Vagina (tissue), 2 donors: Measurements from ENCODE around the gene HBG2. TPM values are rescaled to one million over a fixed set of nuclear protein-coding genes. Genes with fewer than 3 reads are reported as not detected.

Source experiments
- DNase-seq, 2 donors: peaks; one replicate each; pipeline ENCODE4 v3.0.0-alpha.2; 2017; ENCODE audit errors: extremely low spot score in 2 of 2
- H3K27ac ChIP-seq: fragments of 200-600 bp; sonication (generic); one replicate; pipeline ENCODE4 v1.5.1; 2019
- H3K27me3 ChIP-seq: fragments of 200-600 bp; sonication (generic); one replicate; pipeline ENCODE4 v1.5.1; 2019
- H3K36me3 ChIP-seq, 2 donors: fragments of 200-600 bp; sonication (generic); one replicate each; pipeline ENCODE4 v1.5.1; 2017 to 2019
- H3K4me1 ChIP-seq: fragments of 200-600 bp; sonication (generic); one replicate; pipeline ENCODE4 v1.5.1; 2019
- H3K4me3 ChIP-seq, 2 donors: fragments of 200-600 bp; sonication (generic); 1 replicate in 1 of 2; 2 replicates in 1 of 2; pipeline ENCODE4 v1.5.1; 2016 to 2019
- H3K9me3 ChIP-seq: fragments of 200-600 bp; sonication (generic); one replicate; pipeline ENCODE4 v1.5.1; 2019
- POLR2A ChIP-seq, 2 donors: fragments of 450-650 bp; IDR thresholded peaks; one replicate each; pipeline ENCODE4 v1.6.1; 2017; ENCODE audit warnings: antibody characterized with exemption in 2 of 2, mild to moderate bottlenecking in 2 of 2, moderate library complexity in 2 of 2
- POLR2AphosphoS5 ChIP-seq, 2 donors: sonication (generic); formaldehyde crosslinking; IDR thresholded peaks; one replicate each; pipeline ENCODE4 v1.9.0; 2017; ENCODE audit warnings: antibody characterized with exemption in 2 of 2, mild to moderate bottlenecking in 2 of 2, low read depth in 1 of 2; ENCODE audit not compliant: insufficient read depth in 1 of 2
- intact Hi-C: fragments of 100-400 bp; cut with DNase I; formaldehyde crosslinking; loops from one replicate; pipeline ENCODE4 v1.15.1; 2023
- total RNA-seq: library from RNA; depleted of rRNA; stranded (reverse); fragments of >200 nt; gene quantifications from one replicate; pipeline ENCODE4 v1.2.3, GENCODE V29; 2016
- TF ChIP-seq, protein P1 (sequence below), 3 experiments: fragments of 450-650 bp in 2 of 3; fragments of 200-600 bp in 1 of 3; sonication (generic) in 1 of 3; IDR thresholded peaks; one replicate each; pipeline ENCODE4 v1.5.1; 2017 to 2019; ENCODE audit warnings: antibody characterized with exemption in 3 of 3, mild to moderate bottlenecking in 2 of 3, moderate library complexity in 2 of 3

Gene HBG2
- total RNA-seq, 1 donor from 2014 or later = not detected

DNA sequence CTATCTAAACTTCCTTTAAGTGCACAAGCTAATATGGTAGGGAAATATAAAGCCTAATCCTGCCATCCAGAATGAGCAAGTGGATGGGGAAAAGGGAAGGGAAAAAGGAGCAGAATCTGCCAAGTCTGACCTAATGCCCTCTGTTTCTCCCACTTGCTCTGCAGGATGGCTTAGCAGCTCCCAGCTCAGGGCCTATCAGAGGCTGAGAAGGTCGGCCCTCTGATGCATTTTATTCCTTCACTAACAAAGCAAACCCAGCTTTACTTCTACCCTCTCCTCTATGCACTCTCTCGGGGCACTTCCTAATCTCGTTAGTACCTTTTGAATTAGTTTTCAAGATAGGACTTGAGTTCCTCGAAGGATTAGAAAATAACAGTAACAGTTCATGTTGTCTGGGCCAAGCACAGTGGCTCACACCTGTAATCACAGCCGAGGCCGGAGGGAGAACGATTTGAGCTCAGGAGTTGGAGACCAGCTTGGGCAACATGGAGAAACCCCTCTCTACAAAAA is 44.1 kb downstream of the HBG2 start:
- Histone ChIP-seq H3K9me3 (no peaks in the 10 kb centered on the region), H3K27me3 (no peaks in the 10 kb centered on the region), H3K4me3 (no peak overlapping the region), H3K27ac (no peak overlapping the region), H3K4me1 (no peaks in the 10 kb centered on the region), H3K36me3 (no peaks in the 10 kb centered on the region)
- intact Hi-C loops = no loop called here
- no peak for DNase-seq
- TF ChIP-seq POLR2AphosphoS5 (IDR thresholded peaks at IDR 0.05; ENCODE audit: insufficient read depth in 1 of 2, low read depth in 1 of 2) (no peak), POLR2A (IDR thresholded peaks at IDR 0.05) (no peak)
- TF ChIP-seq, protein P1, sequence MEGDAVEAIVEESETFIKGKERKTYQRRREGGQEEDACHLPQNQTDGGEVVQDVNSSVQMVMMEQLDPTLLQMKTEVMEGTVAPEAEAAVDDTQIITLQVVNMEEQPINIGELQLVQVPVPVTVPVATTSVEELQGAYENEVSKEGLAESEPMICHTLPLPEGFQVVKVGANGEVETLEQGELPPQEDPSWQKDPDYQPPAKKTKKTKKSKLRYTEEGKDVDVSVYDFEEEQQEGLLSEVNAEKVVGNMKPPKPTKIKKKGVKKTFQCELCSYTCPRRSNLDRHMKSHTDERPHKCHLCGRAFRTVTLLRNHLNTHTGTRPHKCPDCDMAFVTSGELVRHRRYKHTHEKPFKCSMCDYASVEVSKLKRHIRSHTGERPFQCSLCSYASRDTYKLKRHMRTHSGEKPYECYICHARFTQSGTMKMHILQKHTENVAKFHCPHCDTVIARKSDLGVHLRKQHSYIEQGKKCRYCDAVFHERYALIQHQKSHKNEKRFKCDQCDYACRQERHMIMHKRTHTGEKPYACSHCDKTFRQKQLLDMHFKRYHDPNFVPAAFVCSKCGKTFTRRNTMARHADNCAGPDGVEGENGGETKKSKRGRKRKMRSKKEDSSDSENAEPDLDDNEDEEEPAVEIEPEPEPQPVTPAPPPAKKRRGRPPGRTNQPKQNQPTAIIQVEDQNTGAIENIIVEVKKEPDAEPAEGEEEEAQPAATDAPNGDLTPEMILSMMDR (IDR thresholded peaks at IDR 0.05) = no peak

DNA sequence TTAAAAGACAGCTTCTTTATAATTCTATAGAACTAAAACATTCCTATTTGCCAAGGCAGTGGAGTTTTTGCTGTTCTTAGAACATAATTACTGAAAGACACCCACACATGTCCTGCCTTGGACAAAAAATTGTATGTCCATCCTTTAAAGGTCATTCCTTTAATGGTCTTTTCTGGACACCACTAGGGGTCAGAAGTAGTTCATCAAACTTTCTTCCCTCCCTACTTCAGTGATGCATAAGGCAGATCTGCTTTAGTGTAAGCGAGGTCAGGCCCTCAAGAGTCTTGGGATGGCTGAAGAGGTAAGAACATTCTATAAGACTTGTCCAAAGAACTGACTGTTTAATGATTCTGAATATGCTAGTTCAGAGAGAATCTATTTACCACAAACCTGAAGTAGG is 49.8 kb downstream of the HBG2 start:
- no peak for DNase-seq
- Histone ChIP-seq H3K9me3 (no peaks in the 10 kb centered on the region), H3K36me3 (no peaks in the 10 kb centered on the region), H3K4me3 (no peak overlapping the region), H3K27ac (no peak overlapping the region), H3K27me3 (no peaks in the 10 kb centered on the region), H3K4me1 (no peaks in the 10 kb centered on the region)
- intact Hi-C loops = no loop called here
- TF ChIP-seq, protein P1 (IDR thresholded peaks at IDR 0.05) = no peak

DNA sequence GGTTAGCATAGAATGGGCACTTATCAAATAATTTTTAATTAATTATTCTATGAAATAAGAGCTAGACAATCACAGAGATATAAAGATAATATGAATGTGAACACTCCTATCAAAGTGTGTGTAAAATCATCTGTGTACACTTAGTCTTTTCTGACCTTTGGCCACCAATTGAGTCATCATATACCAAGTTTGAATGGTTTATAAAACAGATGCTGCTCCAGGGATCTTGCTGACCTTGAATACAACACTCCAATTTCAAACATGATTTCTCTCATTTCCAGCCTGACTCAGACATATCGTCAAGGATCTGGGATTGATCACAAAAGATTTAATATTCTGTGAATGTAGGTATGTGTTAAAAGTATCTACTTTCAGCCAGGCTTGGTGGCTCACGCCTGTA is 51.2 kb downstream of the HBG2 start:
- intact Hi-C loops = no loop called here
- Histone ChIP-seq H3K27me3 (no peaks in the 10 kb centered on the region), H3K27ac (no peak overlapping the region), H3K36me3 (no peaks in the 10 kb centered on the region), H3K4me3 (no peak overlapping the region), H3K4me1 (no peaks in the 10 kb centered on the region), H3K9me3 (no peaks in the 10 kb centered on the region)
- no peak for DNase-seq
- TF ChIP-seq, protein P1 (IDR thresholded peaks at IDR 0.05) = no peak

Other genes with a start within 250 kb of the HBG2 start
- gene OR52J3, start 208.3 kb downstream of the HBG2 start, total RNA-seq = not detected
- not detected for gene OR52E2, start 195.2 kb downstream of the HBG2 start, total RNA-seq
- gene OR52E1, start 185.2 kb downstream of the HBG2 start, total RNA-seq = not detected
- not detected for gene OR52A5, start 116.4 kb downstream of the HBG2 start, total RNA-seq
- gene OR52A1, start 100.0 kb downstream of the HBG2 start, total RNA-seq = not detected
- not detected for gene OR51V1, start 54.1 kb downstream of the HBG2 start, total RNA-seq
- 591 TPM for gene HBB, start 27.7 kb downstream of the HBG2 start, total RNA-seq
- not detected for gene HBD, start 20.3 kb downstream of the HBG2 start, total RNA-seq
- gene HBG1, start 4.9 kb downstream of the HBG2 start, total RNA-seq = not detected
- not detected for gene HBE1, start 15.2 kb upstream of the HBG2 start, total RNA-seq
- gene OR51B4, start 47.2 kb upstream of the HBG2 start, total RNA-seq = not detected
- not detected for gene OR51B2, start 69.5 kb upstream of the HBG2 start, total RNA-seq
- 1.2 TPM for gene OR51B5, start 88.7 kb upstream of the HBG2 start, total RNA-seq
- gene OR51B6, start 96.7 kb upstream of the HBG2 start, total RNA-seq = not detected
- not detected for gene OR51M1, start 129.0 kb upstream of the HBG2 start, total RNA-seq
- not detected for gene OR51Q1, start 167.3 kb upstream of the HBG2 start, total RNA-seq
- not detected for gene OR51I1, start 186.7 kb upstream of the HBG2 start, total RNA-seq
- not detected for gene OR51I2, start 194.5 kb upstream of the HBG2 start, total RNA-seq
- not detected for gene OR52D1, start 233.9 kb upstream of the HBG2 start, total RNA-seq